Measurements from ENCODE around the gene FLAD1. TPM values are rescaled to one million over a fixed set of nuclear protein-coding genes. Genes with fewer than 3 reads are reported as not detected.
A peak's percentile ranks its signal among the peaks of the same experiment; 100 is the strongest.

Gene FLAD1
- total RNA-seq, 1 donor from 2014 or later: 35.9 TPM

DNA sequence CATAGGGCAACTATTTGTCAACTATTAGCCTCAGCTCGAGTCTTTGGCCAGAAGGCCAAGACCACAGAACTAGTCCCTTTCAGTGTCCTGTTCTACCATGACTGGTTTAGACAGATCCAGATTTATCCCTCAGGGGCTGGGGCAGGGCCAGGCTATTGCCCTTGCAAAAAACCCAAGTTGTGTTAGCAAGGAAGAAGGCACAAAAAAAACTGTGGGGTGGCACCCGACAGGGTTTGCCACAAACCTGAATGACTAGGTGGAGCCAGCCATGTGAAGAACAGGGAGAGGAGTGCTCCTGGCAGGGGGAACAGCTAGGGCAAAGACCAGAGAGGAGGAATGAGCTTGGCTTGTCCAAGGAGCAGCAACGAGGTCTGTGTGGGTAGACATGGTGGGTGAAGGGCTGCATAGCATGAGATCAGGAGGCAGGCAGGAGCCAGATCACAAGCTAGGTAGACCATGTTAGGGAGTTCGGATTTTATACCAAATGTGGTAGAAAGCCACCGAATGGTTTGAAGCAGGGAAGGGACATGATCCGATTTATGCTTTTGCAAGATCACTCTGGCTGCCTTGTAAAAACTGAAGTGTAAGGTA, 54.8 kb downstream of the FLAD1 start:
- peaks cover 54% of the 10 kb centered on the region for H3K4me1 Mint-ChIP-seq (ENCODE audit: unreplicated experiment)
- no peak overlapping the region for H3K4me3 Mint-ChIP-seq (ENCODE audit: unreplicated experiment)
- H3K27ac Mint-ChIP-seq (ENCODE audit: unreplicated experiment): peak overlapping the region; percentile 3
- peaks cover 13% of the 10 kb centered on the region for H3K27me3 Mint-ChIP-seq (ENCODE audit: unreplicated experiment)
- H3K9me3 Mint-ChIP-seq (ENCODE audit: unreplicated experiment): no peaks in the 10 kb centered on the region
- DNase-seq (ENCODE audit: low spot score): no peak
- TF ChIP-seq, protein P1, sequence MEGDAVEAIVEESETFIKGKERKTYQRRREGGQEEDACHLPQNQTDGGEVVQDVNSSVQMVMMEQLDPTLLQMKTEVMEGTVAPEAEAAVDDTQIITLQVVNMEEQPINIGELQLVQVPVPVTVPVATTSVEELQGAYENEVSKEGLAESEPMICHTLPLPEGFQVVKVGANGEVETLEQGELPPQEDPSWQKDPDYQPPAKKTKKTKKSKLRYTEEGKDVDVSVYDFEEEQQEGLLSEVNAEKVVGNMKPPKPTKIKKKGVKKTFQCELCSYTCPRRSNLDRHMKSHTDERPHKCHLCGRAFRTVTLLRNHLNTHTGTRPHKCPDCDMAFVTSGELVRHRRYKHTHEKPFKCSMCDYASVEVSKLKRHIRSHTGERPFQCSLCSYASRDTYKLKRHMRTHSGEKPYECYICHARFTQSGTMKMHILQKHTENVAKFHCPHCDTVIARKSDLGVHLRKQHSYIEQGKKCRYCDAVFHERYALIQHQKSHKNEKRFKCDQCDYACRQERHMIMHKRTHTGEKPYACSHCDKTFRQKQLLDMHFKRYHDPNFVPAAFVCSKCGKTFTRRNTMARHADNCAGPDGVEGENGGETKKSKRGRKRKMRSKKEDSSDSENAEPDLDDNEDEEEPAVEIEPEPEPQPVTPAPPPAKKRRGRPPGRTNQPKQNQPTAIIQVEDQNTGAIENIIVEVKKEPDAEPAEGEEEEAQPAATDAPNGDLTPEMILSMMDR (IDR thresholded peaks at IDR 0.05; ENCODE audit: unreplicated experiment): no peak
- H3K36me3 Mint-ChIP-seq (ENCODE audit: low read depth, unreplicated experiment): peaks cover 4% of the 10 kb centered on the region

DNA sequence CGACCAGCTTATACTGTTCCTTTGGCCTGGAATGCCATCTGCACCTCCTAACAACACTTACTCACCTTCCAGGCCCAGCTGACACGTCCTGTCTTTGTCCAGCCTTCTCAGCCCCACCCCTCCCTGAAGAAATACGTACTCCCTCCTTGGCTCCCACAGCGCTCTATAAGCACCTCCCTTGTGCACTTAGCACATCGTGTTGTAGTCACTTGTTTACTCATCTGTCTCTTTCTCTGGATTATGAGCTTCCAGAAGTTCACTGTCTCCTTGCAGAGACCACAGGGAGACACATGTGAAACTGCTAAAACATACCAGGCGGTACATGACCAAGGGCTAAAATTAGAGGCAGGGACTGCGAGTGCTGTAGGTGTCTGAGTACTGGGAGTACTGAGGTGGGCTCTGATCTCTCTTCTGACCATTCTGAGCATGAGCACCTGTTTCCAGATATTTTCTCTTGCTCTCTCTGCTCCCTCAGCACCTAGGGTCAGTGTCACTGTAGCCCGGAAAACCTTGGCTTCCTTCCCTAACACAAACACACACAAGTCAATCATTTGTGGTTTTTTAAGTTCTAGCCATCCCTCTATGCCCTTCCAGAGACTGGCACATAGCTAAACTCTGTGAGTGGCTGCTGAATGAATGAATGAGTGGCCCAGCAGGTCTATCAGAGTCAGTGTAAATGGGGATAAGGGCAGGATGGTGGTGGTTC, 55.6 kb downstream of the FLAD1 start:
- TF ChIP-seq, protein P1 (IDR thresholded peaks at IDR 0.05; ENCODE audit: unreplicated experiment): no peak
- Mint-ChIP-seq H3K36me3 (ENCODE audit: low read depth, unreplicated experiment) (peaks cover 4% of the 10 kb centered on the region), H3K27ac (ENCODE audit: unreplicated experiment) (peak overlapping the region; percentile 6), H3K27me3 (ENCODE audit: unreplicated experiment) (peaks cover 14% of the 10 kb centered on the region), H3K9me3 (ENCODE audit: unreplicated experiment) (no peaks in the 10 kb centered on the region), H3K4me1 (ENCODE audit: unreplicated experiment) (peaks cover 55% of the 10 kb centered on the region), H3K4me3 (ENCODE audit: unreplicated experiment) (peak overlapping the region; percentile 19)
- no peak for DNase-seq (ENCODE audit: low spot score)

- TF ChIP-seq, protein P1 (IDR thresholded peaks at IDR 0.05; ENCODE audit: unreplicated experiment): no peak
- no peaks in the 10 kb centered on the region for H3K9me3 Mint-ChIP-seq (ENCODE audit: unreplicated experiment)
- H3K36me3 Mint-ChIP-seq (ENCODE audit: low read depth, unreplicated experiment): peaks cover 4% of the 10 kb centered on the region
- H3K27ac Mint-ChIP-seq (ENCODE audit: unreplicated experiment): no peak overlapping the region
- peaks cover 10% of the 10 kb centered on the region for H3K27me3 Mint-ChIP-seq (ENCODE audit: unreplicated experiment)
- DNase-seq (ENCODE audit: low spot score): no peak
- H3K4me1 Mint-ChIP-seq (ENCODE audit: unreplicated experiment): peaks cover 56% of the 10 kb centered on the region
- no peak overlapping the region for H3K4me3 Mint-ChIP-seq (ENCODE audit: unreplicated experiment)
Observed at GRCh38 chr1:155039308-155039669, 56.1 kb downstream of the FLAD1 start.

GRCh38 chr1:155040358-155041093, 57.4 kb downstream of the FLAD1 start:
- Mint-ChIP-seq H3K4me3 (ENCODE audit: unreplicated experiment) (peak overlapping the region; percentile 40), H3K36me3 (ENCODE audit: low read depth, unreplicated experiment) (no peaks in the 10 kb centered on the region), H3K9me3 (ENCODE audit: unreplicated experiment) (no peaks in the 10 kb centered on the region), H3K27ac (ENCODE audit: unreplicated experiment) (no peak overlapping the region), H3K4me1 (ENCODE audit: unreplicated experiment) (peaks cover 62% of the 10 kb centered on the region), H3K27me3 (ENCODE audit: unreplicated experiment) (peaks cover 9% of the 10 kb centered on the region)
- no peak for DNase-seq (ENCODE audit: low spot score)
- TF ChIP-seq, protein P1 (IDR thresholded peaks at IDR 0.05; ENCODE audit: unreplicated experiment): no peak

Small RNA genes within 50 kb of the gene (microRNA-seq; reads per million reads assigned to microRNA genes)
- gene MIR4258 (ENCODE audit: unreplicated experiment): not detected

Other genes with a start within 250 kb of the FLAD1 start
- gene KCNN3, start 113.1 kb upstream of the FLAD1 start, total RNA-seq (ENCODE audit: unreplicated experiment): 17.3 TPM
- 26.7 TPM for gene PMVK, start 46.6 kb upstream of the FLAD1 start, total RNA-seq (ENCODE audit: unreplicated experiment)
- gene PBXIP1, start 27.2 kb upstream of the FLAD1 start, total RNA-seq (ENCODE audit: unreplicated experiment): 82.1 TPM
- gene PYGO2, start 21.6 kb upstream of the FLAD1 start, total RNA-seq (ENCODE audit: unreplicated experiment): 49.8 TPM
- 915 TPM for gene SHC1, start 12.6 kb upstream of the FLAD1 start, total RNA-seq (ENCODE audit: unreplicated experiment)
- 48.3 TPM for gene CKS1B, start 8.7 kb upstream of the FLAD1 start, total RNA-seq (ENCODE audit: unreplicated experiment)
- 0.82 TPM for gene LENEP, start 10.2 kb downstream of the FLAD1 start, total RNA-seq (ENCODE audit: unreplicated experiment)
- gene ZBTB7B, start 19.5 kb downstream of the FLAD1 start, total RNA-seq (ENCODE audit: unreplicated experiment): 23.3 TPM
- gene DCST2, start 50.4 kb downstream of the FLAD1 start, total RNA-seq (ENCODE audit: unreplicated experiment): 2.8 TPM
- gene DCST1, start 50.5 kb downstream of the FLAD1 start, total RNA-seq (ENCODE audit: unreplicated experiment): not detected
- 382 TPM for gene ADAM15, start 68.0 kb downstream of the FLAD1 start, total RNA-seq (ENCODE audit: unreplicated experiment)
- gene EFNA4, start 80.4 kb downstream of the FLAD1 start, total RNA-seq (ENCODE audit: unreplicated experiment): 25.2 TPM
- gene EFNA3, start 95.5 kb downstream of the FLAD1 start, total RNA-seq (ENCODE audit: unreplicated experiment): 9.6 TPM
- gene EFNA1, start 144.5 kb downstream of the FLAD1 start, total RNA-seq (ENCODE audit: unreplicated experiment): 413 TPM
- gene SLC50A1, start 152.5 kb downstream of the FLAD1 start, total RNA-seq (ENCODE audit: unreplicated experiment): 43.9 TPM
- 39.2 TPM for gene DPM3, start 157.2 kb downstream of the FLAD1 start, total RNA-seq (ENCODE audit: unreplicated experiment)
- 173 TPM for gene KRTCAP2, start 190.0 kb downstream of the FLAD1 start, total RNA-seq (ENCODE audit: unreplicated experiment)
- gene TRIM46, start 190.5 kb downstream of the FLAD1 start, total RNA-seq (ENCODE audit: unreplicated experiment): 8.5 TPM
- 35.5 TPM for gene THBS3, start 224.6 kb downstream of the FLAD1 start, total RNA-seq (ENCODE audit: unreplicated experiment)
- 38.8 TPM for gene MTX1, start 225.4 kb downstream of the FLAD1 start, total RNA-seq (ENCODE audit: unreplicated experiment)

All from endothelial cell (in vitro differentiated cells).